ENCODE data around the gene SNRNP200.

GRCh38 chr2:96241227-96241626 lies 64.1 kb downstream of the SNRNP200 start:
- no peak for TF ChIP-seq CTCF (IDR thresholded peaks at IDR 0.05 in 4 of 5, conservative IDR thresholded peaks at IDR 0.05 in 1 of 5)
- TF ChIP-seq POLR2A (IDR thresholded peaks at IDR 0.05), result no peak

All from gastrocnemius medialis (tissue), 4 donors.